Measurements from ENCODE around the gene KHDC1.
"Not testable (repeated sequence)": the region's sequence is repeated elsewhere in the genome, so short reads cannot be mapped to it uniquely, and the experiment has no call there.

The KHDC1 gene

GRCh38 chr6:73252703-73253102 lies 10.3 kb downstream of the KHDC1 start:
- DNase-seq (ENCODE audit: low read depth in 1 of 2, low spot score in 1 of 2), result no peak

GRCh38 chr6:73250016-73250415 lies 13.0 kb downstream of the KHDC1 start:
- no peak for DNase-seq (ENCODE audit: low read depth in 1 of 2, low spot score in 1 of 2)

- no peak for DNase-seq (ENCODE audit: low read depth in 1 of 2, low spot score in 1 of 2)
Observed at GRCh38 chr6:73248192-73248903, 14.6 kb downstream of the KHDC1 start.

- DNase-seq (ENCODE audit: low read depth in 1 of 2, low spot score in 1 of 2), result no peak
Observed at GRCh38 chr6:73242001-73242400, 21.0 kb downstream of the KHDC1 start.

GRCh38 chr6:73240730-73241129 lies 22.3 kb downstream of the KHDC1 start:
- DNase-seq (ENCODE audit: low read depth in 1 of 2, low spot score in 1 of 2), result no peak

GRCh38 chr6:73236144-73236750 lies 26.7 kb downstream of the KHDC1 start:
- DNase-seq (ENCODE audit: low read depth in 1 of 2, low spot score in 1 of 2), result no peak

- no peak for DNase-seq (ENCODE audit: low read depth in 1 of 2, low spot score in 1 of 2)
Observed at GRCh38 chr6:73234733-73235132, 28.3 kb downstream of the KHDC1 start.

- not testable (repeated sequence) for DNase-seq (ENCODE audit: low read depth in 1 of 2, low spot score in 1 of 2)
Observed at GRCh38 chr6:73233971-73234370, 29.0 kb downstream of the KHDC1 start.

- DNase-seq (ENCODE audit: low read depth in 1 of 2, low spot score in 1 of 2), result no peak
Observed at GRCh38 chr6:73233048-73233447, 29.9 kb downstream of the KHDC1 start.

- no peak for DNase-seq (ENCODE audit: low read depth in 1 of 2, low spot score in 1 of 2)
Observed at GRCh38 chr6:73231986-73232391, 31.0 kb downstream of the KHDC1 start.

- DNase-seq (ENCODE audit: low read depth in 1 of 2, low spot score in 1 of 2), result no peak
Observed at GRCh38 chr6:73227606-73228255, 35.3 kb downstream of the KHDC1 start.

- DNase-seq (ENCODE audit: low read depth in 1 of 2, low spot score in 1 of 2), result no peak
Observed at GRCh38 chr6:73225396-73225795, 37.6 kb downstream of the KHDC1 start, which contains the start of gene KHDC1L. KHDC1L (minus strand) TSS chr6:73225496; CDS start chr6:73225408, 88 bp downstream.

GRCh38 chr6:73216859-73217258 lies 46.1 kb downstream of the KHDC1 start:
- no peak for DNase-seq (ENCODE audit: low read depth in 1 of 2, low spot score in 1 of 2)

- DNase-seq (ENCODE audit: low read depth in 1 of 2, low spot score in 1 of 2), result no peak
Observed at GRCh38 chr6:73209117-73209516, 53.9 kb downstream of the KHDC1 start.

- DNase-seq (ENCODE audit: low read depth in 1 of 2, low spot score in 1 of 2), result no peak
Observed at GRCh38 chr6:73207221-73207837, 55.7 kb downstream of the KHDC1 start.

- DNase-seq (ENCODE audit: low read depth in 1 of 2, low spot score in 1 of 2), result no peak
Observed at GRCh38 chr6:73204252-73204651, 58.7 kb downstream of the KHDC1 start.

GRCh38 chr6:73203098-73203497 lies 59.9 kb downstream of the KHDC1 start:
- DNase-seq (ENCODE audit: low read depth in 1 of 2, low spot score in 1 of 2), result no peak

GRCh38 chr6:73200735-73201134 lies 62.3 kb downstream of the KHDC1 start:
- no peak for DNase-seq (ENCODE audit: low read depth in 1 of 2, low spot score in 1 of 2)

GRCh38 chr6:73200247-73200646 lies 62.7 kb downstream of the KHDC1 start:
- no peak for DNase-seq (ENCODE audit: low read depth in 1 of 2, low spot score in 1 of 2)

- DNase-seq (ENCODE audit: low read depth in 1 of 2, low spot score in 1 of 2), result no peak
Observed at GRCh38 chr6:73194744-73195143, 68.3 kb downstream of the KHDC1 start.

GRCh38 chr6:73193302-73193701 lies 69.7 kb downstream of the KHDC1 start:
- not testable (repeated sequence) for DNase-seq (ENCODE audit: low read depth in 1 of 2, low spot score in 1 of 2)

All from stimulated activated CD4-positive, alpha-beta T cell treated with anti-CD3 and anti-CD28 coated beads, Interleukin-15, amount 100 ng/mL, for 1 hour (primary cell).